Fibroblast of villous mesenchyme (primary cell): ENCODE results near the gene HMMR. TPM values are rescaled to one million over a fixed set of nuclear protein-coding genes. Genes with fewer than 3 reads are reported as not detected.
"Not testable (repeated sequence)": the region's sequence is repeated elsewhere in the genome, so short reads cannot be mapped to it uniquely, and the experiment has no call there.

Experiments used
- DNase-seq: peaks from one replicate; pipeline ENCODE4 v3.0.0-alpha.2; 2010; ENCODE audit warnings: low read depth
- H3K4me3 ChIP-seq: 2 replicates; pipeline ENCODE4 v1.5.1; 2011; ENCODE audit warnings: low read depth, mild to moderate bottlenecking, low read length
- total RNA-seq: library from RNA; depleted of rRNA; stranded (reverse); fragments of >200 nt; gene quantifications from 2 replicates; pipeline ENCODE4 v1.2.3, GENCODE V29; 2012
- TF ChIP-seq, protein P1 (sequence below): IDR thresholded peaks from 2 replicates; pipeline ENCODE4 v1.5.1; 2012; ENCODE audit warnings: low read depth, mild to moderate bottlenecking, low read length; ENCODE audit not compliant: insufficient read depth

Gene HMMR
- total RNA-seq, 1 donor: 32.8 TPM

DNA sequence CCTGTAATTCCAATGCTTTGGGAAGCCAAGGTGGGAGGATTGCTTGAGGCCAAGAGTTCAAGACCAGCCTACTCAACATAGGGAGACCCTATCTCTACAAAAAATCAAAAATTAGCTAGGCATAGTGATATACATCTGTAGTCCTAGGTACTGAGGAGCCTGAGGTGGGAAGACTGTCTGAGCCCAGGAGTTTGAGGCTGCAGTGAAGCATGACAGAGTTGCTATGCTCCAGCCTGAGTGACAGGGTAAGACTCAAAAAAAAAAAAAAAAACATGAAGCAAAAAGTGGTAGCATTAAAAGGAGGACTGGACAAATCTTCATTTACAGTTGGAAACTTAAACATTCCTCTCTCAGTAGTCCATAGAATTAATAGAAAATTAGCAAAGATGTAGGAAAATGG is 13.2 kb upstream of the HMMR start:
- H3K4me3 ChIP-seq: no peak overlapping the region
- DNase-seq: no peak
- TF ChIP-seq, protein P1, sequence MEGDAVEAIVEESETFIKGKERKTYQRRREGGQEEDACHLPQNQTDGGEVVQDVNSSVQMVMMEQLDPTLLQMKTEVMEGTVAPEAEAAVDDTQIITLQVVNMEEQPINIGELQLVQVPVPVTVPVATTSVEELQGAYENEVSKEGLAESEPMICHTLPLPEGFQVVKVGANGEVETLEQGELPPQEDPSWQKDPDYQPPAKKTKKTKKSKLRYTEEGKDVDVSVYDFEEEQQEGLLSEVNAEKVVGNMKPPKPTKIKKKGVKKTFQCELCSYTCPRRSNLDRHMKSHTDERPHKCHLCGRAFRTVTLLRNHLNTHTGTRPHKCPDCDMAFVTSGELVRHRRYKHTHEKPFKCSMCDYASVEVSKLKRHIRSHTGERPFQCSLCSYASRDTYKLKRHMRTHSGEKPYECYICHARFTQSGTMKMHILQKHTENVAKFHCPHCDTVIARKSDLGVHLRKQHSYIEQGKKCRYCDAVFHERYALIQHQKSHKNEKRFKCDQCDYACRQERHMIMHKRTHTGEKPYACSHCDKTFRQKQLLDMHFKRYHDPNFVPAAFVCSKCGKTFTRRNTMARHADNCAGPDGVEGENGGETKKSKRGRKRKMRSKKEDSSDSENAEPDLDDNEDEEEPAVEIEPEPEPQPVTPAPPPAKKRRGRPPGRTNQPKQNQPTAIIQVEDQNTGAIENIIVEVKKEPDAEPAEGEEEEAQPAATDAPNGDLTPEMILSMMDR: no peak

DNA sequence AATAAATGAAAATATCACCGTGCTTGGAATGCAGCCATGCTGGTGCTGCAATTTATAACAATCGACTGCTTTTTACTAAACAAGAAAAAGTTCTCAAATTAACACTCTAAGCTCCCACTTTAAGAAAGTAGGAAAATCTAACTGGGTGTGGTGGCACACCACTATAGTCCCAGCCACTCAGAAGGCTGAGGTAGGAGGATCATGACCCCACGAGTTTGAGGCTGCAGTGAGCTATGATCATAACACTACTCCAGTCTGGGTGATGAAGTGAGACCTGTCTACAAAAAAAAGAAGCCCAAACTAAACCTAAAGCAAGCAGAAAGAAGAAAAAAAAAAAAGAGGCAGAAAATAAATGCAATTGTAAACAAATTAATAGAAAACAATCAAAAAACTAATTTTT is 12.6 kb upstream of the HMMR start:
- no peak overlapping the region for H3K4me3 ChIP-seq
- TF ChIP-seq, protein P1: no peak
- DNase-seq: no peak

DNA sequence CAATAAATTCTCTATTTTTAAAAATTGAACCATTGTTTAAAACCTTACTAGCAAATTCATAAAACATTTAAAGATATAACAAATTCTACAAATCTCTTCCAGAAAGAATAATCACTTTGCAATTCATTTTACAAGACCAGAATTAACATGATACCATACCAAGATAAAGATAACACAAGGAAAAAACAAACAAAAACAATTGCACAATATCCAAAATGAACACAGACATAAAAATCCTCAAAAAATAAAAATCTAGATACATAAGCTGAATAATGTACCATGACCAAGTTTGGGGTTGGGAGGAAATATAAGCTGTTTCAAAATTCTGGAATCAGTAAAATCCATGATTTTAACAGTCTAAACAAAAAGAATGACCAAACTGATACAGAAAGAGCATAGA is 11.9 kb upstream of the HMMR start:
- TF ChIP-seq, protein P1: no peak
- no peak overlapping the region for H3K4me3 ChIP-seq
- no peak for DNase-seq

DNA sequence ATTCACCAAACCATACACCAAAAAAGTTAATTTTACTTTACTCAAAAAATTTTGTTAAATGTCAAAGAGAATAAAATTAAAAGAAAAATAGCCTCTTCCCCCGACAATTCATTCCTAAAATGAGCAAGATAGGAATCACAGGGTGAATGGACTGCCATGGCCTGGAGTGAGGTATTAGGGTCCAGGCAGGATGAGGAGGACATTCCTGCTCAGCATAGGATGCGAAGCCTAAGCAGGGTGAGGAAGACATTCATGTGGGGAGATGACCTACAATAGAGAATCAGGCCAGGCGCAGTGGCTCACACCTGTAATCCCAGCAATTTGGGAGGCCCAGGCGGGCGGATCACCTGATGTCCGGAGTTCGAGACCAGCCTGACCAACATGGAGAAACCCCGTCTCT is 8.9 kb upstream of the HMMR start:
- no peak for DNase-seq
- H3K4me3 ChIP-seq: no peak overlapping the region

DNA sequence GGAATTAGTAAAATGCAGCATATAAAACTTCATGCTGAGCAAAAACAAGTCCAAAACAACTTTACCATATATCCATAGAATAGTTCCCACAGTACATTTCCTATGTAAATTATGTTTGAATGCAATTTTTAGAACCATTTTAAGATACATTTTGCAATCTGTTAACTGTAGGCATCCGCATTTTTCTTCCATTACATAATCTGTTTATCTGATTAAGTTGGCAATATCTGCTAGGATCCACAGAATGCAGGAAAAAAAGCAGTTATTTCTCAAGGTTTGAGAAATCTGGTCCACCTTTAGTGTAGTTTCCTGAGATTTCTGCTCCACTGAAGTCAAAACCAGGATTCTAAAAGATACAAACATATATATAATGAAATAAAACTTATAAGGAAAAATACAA is 6.7 kb upstream of the HMMR start:
- peak; percentile 70 for DNase-seq
- TF ChIP-seq, protein P1: no peak
- H3K4me3 ChIP-seq: no peak overlapping the region

More for the DNA sequence above, 8.9 kb upstream of the HMMR start:
- TF ChIP-seq, protein P1: no peak

DNA sequence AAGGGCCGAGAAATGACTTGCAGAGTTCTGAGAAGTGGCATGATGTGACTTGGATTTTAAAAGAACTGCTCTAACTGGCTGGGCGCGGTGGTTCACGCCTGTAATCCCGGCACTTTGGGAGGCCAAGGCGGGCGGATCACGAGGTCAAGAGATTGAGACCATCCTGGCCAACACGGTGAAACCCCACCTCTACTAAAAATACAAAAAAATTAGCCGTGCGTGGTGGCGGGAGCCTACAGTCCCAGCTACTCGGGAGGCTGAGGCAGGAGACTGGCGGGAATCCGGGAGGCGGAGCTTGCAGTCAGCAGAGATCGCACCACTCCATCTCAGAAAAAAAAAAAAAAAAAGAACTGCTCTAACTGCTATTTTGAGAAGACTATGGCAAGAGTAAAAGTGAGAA is 5.0 kb upstream of the HMMR start:
- not testable (repeated sequence) for DNase-seq, H3K4me3 ChIP-seq

DNA sequence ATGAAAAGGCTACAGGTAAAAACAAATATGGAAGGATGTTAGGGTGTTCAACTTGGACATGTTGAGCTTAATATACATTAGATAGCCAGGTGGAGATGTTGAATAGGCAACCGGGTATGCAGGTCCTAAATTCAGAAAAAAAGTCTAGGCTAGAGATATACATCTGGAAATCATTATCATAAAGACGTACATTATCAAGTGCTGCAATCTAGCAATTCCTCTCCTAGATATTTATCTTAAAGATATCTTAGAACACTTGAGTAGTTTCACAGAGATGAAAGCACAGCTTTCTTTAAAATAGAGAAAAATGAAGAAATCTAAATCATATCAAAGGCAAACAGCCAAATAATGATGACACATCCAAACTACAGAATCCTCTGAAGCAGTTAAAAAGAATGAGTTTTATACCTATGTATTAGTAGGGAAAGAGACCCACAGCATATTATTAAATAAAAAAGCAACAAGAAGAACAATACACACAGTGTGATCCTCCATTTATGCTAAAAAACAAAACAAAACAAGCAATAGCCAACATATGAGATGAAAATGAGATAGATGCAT is 4.3 kb upstream of the HMMR start:
- no peak overlapping the region for H3K4me3 ChIP-seq
- DNase-seq: no peak
- TF ChIP-seq, protein P1: no peak
